ENCODE measurements around the gene ROR2.

ROR2 gene

GRCh38 chr9:91718071-91718470, 232.0 kb downstream of the ROR2 start:
- DNase-seq (ENCODE audit: low spot score), result no peak

DNA sequence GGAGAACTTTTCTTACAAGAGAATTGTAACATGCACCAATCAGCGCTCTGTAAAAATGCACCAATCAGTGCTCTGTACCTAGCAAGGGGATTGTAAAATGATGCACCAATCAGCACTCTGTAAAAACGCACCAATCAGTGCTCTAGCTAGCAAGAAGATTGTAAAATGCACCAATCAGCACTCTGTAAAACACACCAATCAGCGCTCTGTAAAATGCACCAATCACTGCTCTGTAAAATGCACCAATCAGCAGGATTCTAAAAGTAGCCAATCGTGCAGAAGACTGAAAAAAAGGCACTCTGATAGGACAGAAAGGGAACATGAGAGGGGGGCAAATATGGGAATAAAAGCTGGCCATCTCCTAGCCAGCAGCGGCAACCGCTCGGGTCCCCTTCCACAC, 233.2 kb downstream of the ROR2 start:
- no peak for DNase-seq (ENCODE audit: low spot score)

- no peak for DNase-seq (ENCODE audit: low spot score)
Measured at GRCh38 chr9:91716239-91716638, 233.8 kb downstream of the ROR2 start.

DNA sequence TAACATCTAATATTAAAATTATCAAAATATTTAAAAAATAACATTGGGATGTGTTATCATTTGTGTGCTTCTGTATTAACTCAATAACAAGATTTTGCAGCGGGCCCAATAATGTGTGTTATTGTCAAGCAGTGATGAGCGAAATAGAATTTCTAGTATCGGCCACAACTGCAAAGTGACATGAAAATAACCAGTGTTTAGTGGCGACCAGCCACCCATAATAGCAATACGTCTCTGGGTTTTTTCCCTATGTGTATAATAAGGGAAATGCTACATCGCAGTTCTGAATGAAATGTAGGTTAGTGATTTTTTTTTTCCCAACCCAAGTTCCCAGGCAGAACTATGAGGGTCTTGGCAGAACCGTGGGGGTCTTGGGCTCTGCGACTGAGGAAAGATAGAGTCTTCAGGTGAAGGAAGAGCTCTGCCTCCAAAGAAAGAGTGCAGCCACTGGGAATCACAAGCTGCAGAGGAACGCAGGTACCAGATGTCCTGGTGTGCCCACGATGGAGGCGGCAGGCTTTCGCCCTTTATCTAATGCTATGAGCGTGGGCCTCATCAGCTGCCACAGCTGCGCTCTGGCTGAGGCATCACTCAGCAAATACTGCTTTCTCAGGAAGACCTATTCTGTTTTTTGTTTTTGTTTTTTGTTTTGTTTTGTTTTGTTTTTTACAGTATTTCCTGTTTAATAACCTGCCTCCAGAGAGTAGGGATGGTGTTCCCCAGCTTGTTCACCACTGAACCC, 235.0 kb downstream of the ROR2 start:
- DNase-seq (ENCODE audit: low spot score), result no peak

DNA sequence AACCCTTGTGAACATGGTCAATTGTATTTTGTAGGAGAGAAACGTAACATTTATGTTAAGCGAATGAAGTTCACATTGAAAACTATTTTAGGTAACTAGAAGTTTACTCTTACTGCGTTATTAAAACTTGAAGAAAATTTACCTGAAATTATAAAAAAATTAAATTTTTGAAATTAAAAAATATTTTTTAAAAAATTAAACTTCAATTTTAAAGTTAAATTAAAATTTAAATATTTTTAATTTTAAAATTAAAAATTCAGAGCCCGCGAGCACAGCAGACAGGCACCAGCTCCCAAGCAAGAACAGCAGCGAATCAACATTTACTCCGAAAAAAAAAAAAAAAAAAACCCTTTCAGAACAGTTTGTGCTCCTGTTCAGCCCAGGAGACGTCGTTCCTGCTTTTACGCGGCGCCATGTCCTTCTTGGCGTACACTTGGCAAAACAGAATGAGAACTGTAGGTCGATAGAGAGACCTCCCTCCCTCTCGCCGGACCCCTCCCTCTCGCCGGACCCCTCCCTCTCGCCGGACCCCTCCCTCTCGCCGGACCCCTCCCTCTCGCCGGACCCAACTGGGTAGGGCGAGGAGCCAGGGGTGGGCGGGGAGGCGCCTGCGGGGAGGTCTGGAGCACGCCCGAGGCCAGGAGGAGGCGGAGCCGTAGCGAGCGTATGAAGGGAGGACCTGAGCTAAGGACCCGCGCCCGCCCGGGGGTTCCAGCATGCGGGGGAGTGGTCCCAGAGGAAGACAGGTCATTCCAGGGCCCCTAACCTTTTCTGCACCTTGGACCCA, 235.8 kb downstream of the ROR2 start:
- DNase-seq (ENCODE audit: low spot score), result peak; percentile 15

- no peak for DNase-seq (ENCODE audit: low spot score)
Measured at GRCh38 chr9:91712811-91713210, 237.2 kb downstream of the ROR2 start.

DNA sequence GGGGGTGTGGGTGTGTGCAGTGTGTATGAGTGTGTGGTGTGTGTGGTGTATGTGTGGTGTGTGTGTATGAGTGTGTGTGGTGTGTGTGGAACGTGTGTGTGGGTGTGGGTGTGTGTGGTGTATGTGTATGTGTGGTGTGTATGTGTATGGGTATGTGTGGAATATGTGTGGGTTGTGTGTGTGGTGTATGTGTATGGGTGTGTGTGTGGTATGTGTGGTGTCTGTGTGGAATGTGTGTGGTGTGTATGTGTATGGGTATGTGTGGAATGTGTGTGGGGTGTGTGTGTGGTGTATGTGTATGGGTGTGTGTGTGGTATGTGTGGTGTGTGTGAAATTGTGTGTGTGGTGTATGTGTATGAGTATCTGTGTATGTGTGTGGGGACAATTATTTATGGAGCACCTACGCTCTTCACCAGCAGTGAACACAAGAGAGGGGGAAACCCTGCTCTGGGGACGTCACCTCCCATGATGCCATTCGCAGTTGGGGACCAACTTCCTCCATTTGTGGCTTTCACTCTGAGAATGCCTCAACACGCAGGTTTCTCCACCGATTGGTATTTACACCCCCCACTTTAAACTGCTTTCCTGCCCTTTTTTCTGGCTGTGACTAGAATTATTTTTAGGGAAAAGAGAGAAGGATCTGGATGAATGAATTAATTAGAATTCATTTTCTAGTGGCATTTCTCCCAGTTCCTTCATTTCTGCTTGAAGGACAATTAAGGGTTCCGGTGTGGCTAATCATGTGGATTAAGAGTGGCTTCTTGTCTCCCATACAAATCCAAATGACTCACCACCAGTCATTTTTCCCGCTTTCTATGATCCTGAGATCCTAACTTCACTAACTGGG, 238.1 kb downstream of the ROR2 start:
- DNase-seq (ENCODE audit: low spot score), result peak; percentile 7

DNA sequence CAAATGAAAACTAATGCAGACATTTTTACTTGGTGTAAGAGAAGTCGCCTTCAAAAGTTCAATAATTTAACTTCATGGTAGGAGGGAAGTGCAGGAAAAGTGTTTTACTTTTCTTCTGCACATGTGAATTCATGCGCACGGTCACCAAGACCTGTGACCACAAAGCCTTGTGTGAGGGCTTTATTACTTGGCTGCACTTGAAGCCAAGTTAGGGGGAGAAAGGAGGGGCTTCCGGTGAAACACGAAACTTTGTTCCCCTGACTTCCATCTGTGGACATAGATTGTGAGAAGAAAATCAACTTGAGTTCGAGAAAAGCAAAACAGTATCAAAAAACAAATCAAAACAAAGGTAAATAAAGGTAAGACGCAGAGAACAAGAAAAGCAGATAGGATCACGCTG, 239.9 kb downstream of the ROR2 start:
- DNase-seq (ENCODE audit: low spot score), result no peak

DNA sequence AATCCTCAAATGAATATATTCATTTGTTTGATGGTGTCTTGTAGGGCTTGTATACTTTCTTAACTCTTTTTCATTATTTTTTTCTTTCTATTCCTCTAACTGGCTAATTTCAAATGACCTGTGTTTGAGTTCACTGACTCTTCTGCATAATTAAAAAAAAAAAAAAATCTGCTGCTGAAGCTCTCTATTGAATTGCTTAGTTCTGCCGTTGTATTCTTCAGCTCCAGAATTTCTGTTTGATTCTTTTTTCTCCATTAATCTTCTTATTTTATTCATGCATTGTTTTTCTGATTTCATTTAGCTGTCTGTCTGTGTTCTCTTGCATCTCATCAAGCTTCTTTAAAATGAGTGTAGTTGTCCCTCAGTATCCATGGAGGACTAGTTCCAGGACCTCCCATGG, 244.6 kb downstream of the ROR2 start:
- DNase-seq (ENCODE audit: low spot score), result no peak

- no peak for DNase-seq (ENCODE audit: low spot score)
Measured at GRCh38 chr9:91700475-91700874, 249.6 kb downstream of the ROR2 start.

DNA sequence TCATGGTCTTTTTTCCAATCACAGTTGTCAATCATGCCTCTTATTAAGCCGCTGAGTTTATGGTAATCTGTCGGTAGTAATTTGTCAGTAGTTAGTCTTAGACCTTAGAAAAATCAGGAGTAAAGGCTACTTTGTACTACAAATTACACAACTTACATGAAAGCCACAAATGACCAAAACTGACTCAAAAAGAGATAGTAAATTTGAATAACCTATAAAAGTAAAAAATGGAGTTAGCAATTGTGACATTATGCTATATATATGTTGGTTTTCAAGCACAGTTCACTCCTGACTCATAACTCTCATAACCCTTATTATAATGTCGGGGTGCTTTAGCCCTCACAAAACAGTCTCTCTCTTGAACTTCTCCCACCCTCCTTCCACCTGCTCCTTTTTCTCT, 251.8 kb downstream of the ROR2 start:
- no peak for DNase-seq (ENCODE audit: low spot score)

DNA sequence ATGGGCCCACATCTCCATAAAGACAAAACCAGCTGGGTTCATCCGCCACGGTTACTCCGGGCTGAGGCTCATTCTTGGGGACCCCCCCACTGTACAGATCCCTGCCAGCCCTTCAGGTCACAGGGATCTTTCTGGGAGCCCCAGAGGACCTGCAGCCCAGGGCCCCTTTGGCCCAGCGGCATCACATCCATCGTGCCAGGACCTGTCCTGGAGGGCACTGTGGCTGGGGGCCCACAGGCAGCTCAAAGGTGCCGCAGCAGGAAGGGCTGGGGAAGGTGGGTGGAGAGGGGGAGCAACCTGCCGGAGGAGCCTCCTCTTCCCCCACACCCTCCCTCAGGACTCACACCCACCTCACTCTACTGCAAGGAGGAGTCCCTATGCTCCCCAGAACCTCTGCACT, 252.8 kb downstream of the ROR2 start:
- DNase-seq (ENCODE audit: low spot score), result no peak

DNA sequence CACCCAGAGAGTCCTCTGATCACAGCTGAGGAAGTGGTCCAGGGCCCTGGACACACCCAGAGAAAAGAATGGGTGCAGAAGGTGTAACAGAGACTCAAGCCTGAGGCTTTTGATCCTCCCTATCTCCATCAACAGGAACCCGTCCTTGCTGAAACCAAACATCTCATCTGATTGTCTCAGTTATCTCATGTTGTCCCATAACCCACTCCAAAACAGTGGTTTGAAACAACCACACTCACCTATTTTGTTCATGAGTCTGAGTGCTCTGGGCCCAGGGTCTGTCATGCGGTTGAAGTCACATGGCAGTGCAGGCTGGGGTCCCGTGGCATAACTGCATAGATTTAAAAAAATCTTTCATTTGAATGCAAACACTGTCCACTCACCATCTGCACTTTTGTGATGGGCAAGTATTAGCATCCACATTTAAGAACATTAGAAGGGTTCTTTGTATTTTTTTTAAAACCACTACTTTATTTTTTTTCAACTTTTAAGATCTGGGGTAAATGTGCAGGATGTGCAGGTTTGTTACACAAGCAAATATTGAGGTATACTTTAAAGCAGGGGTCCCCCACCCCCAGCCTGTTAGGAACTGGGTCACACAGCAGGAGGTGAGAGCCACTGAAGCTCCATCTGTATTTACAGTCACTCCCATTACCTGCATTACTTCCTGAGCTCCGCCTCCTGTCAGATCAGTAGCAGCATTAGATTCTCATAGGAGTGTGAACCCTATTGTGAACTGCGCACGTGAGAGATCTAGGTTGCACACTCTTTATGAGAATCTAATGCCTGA, 255.8 kb downstream of the ROR2 start:
- no peak for DNase-seq (ENCODE audit: low spot score)

DNA sequence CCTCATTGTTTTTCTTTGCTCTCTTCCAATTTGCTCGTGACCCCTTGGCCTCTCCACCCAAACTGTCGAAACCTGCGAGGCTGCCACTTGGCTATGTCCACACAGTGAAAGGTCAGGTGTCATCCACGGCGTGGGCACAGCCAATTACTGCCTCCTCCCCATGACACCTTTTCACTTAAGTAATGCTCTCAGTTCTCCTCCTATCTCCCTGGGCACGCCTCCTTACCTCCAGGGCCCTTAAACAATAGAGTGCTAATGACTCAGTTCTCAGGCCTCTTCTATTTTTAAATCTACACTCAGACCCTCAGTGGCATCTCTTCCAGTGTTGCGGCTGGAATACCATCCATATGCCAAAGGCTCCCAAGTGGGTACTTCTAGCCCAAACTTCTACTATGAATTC, 256.8 kb downstream of the ROR2 start:
- no peak for DNase-seq (ENCODE audit: low spot score)

- no peak for DNase-seq (ENCODE audit: low spot score)
Measured at GRCh38 chr9:91690540-91691249, 259.3 kb downstream of the ROR2 start.

- DNase-seq (ENCODE audit: low spot score), result no peak
Measured at GRCh38 chr9:91689006-91689405, 261.0 kb downstream of the ROR2 start.

GRCh38 chr9:91683269-91683668, 266.8 kb downstream of the ROR2 start:
- no peak for DNase-seq (ENCODE audit: low spot score)

DNA sequence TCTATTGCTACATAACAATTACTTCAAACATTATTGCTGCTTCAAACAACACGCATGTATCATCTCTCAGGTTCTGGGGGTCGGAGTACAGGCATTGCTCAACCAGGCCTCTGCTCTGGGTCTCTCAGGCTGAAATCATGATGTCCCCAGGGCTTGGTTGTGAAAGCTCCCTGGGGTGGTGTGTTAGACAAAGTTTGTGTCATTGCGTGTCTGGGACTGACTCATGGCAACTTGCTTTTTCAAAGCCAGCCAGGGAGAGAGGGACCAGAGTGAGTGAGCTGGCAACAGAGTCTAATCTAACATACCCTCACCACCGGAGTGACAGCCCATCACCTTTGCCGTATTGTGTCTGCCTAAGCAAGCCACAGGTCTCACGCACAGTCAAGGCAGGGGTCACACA, 267.2 kb downstream of the ROR2 start:
- no peak for DNase-seq (ENCODE audit: low spot score)

- DNase-seq (ENCODE audit: low spot score), result peak; percentile 59
Measured at GRCh38 chr9:91681461-91682305, 268.3 kb downstream of the ROR2 start.

DNA sequence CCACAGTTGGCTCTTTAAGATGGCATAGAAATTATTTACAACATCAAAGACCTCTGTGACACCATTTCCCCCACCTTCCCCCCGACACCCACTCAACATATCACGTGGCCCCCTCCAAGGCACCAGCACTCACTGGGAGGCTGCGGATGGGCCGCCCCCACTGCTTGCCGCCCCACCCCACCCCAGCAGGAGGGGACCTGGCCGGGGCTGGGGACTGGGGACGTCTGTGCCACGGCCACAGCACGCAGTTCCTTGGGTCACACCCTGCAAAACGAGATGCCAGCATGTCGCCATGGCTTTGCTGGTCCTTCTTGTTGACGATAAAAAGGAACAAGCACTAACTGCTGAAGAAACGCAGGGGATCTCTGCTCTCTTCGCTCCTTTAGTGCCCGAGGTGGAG, 269.0 kb downstream of the ROR2 start:
- no peak for DNase-seq (ENCODE audit: low spot score)
